ENCODE results near the gene TIAM2.
A peak's percentile ranks its signal among the peaks of the same experiment; 100 is the strongest.

The TIAM2 gene

DNA sequence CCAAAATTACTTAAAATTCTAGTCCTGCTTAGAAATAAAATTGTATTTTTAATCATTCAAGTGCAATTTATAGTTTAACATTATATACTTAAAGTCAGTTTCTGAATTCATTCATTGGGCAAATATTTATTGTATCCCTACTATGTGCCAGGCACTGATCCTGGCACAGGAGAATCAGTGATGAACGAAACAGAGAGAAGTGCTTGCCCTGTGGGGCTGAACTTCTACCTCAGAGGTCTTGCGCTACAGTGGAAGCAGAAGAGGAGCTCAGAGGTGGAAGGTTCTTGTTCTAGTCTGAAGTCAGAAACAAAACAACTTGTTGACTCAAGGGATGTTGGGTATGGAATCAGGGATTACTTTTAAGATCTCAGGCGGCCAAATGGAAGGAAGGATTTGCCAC is 274.6 kb downstream of the TIAM2 start:
- Histone ChIP-seq H3K4me1 (ENCODE audit: control insufficient read depth in 5 of 5, insufficient read depth in 5 of 5, low read length in 5 of 5) (peaks cover 0 to 8% (median 4%) of the 10 kb centered on the region in 5 donors), H3K27ac (ENCODE audit: low read depth, low read length) (no peak overlapping the region), H3K9me3 (ENCODE audit: control insufficient read depth in 5 of 5, low read length in 5 of 5) (no peaks in the 10 kb centered on the region)

GRCh38 chr6:155270561-155271091 is 275.5 kb downstream of the TIAM2 start:
- no peak overlapping the region for H3K4me3 ChIP-seq (ENCODE audit: low read depth in 1 of 5, low read length in 5 of 5)
- peaks cover 0 to 8% (median 4%) of the 10 kb centered on the region in 5 donors for H3K4me1 ChIP-seq (ENCODE audit: control insufficient read depth in 5 of 5, insufficient read depth in 5 of 5, low read length in 5 of 5)

More for the DNA sequence above, 274.6 kb downstream of the TIAM2 start:
- no peak overlapping the region for H3K4me3 ChIP-seq (ENCODE audit: low read depth in 1 of 5, low read length in 5 of 5)
- H3K27me3 ChIP-seq (ENCODE audit: control insufficient read depth in 5 of 5, insufficient read depth in 4 of 5, low read length in 5 of 5) = no peaks in the 10 kb centered on the region
- H3K9ac ChIP-seq (ENCODE audit: low read length in 5 of 5) = no peak overlapping the region
- peaks cover 0 to 10% (median 0%) of the 10 kb centered on the region in 5 donors for H3K36me3 ChIP-seq (ENCODE audit: control insufficient read depth in 5 of 5, insufficient read depth in 5 of 5, low read length in 5 of 5)

GRCh38 chr6:155271145-155271544 is 276.0 kb downstream of the TIAM2 start:
- Histone ChIP-seq H3K9me3 (ENCODE audit: control insufficient read depth in 5 of 5, low read length in 5 of 5) (no peaks in the 10 kb centered on the region), H3K4me1 (ENCODE audit: control insufficient read depth in 5 of 5, insufficient read depth in 5 of 5, low read length in 5 of 5) (peaks cover 0 to 8% (median 4%) of the 10 kb centered on the region in 5 donors), H3K4me3 (ENCODE audit: low read depth in 1 of 5, low read length in 5 of 5) (no peak overlapping the region), H3K27me3 (ENCODE audit: control insufficient read depth in 5 of 5, insufficient read depth in 4 of 5, low read length in 5 of 5) (no peaks in the 10 kb centered on the region), H3K9ac (ENCODE audit: low read length in 5 of 5) (no peak overlapping the region), H3K36me3 (ENCODE audit: control insufficient read depth in 5 of 5, insufficient read depth in 5 of 5, low read length in 5 of 5) (peaks cover 0 to 13% (median 6%) of the 10 kb centered on the region in 5 donors), H3K27ac (ENCODE audit: low read depth, low read length) (no peak overlapping the region)

More at GRCh38 chr6:155270561-155271091, 275.5 kb downstream of the TIAM2 start:
- Histone ChIP-seq H3K36me3 (ENCODE audit: control insufficient read depth in 5 of 5, insufficient read depth in 5 of 5, low read length in 5 of 5) (peaks cover 0 to 10% (median 2%) of the 10 kb centered on the region in 5 donors), H3K27ac (ENCODE audit: low read depth, low read length) (no peak overlapping the region), H3K9ac (ENCODE audit: low read length in 5 of 5) (no peak overlapping the region), H3K27me3 (ENCODE audit: control insufficient read depth in 5 of 5, insufficient read depth in 4 of 5, low read length in 5 of 5) (no peaks in the 10 kb centered on the region), H3K9me3 (ENCODE audit: control insufficient read depth in 5 of 5, low read length in 5 of 5) (no peaks in the 10 kb centered on the region)

- Histone ChIP-seq H3K4me1 (ENCODE audit: control insufficient read depth in 5 of 5, insufficient read depth in 5 of 5, low read length in 5 of 5) (peaks cover 0 to 8% (median 4%) of the 10 kb centered on the region in 5 donors), H3K4me3 (ENCODE audit: low read depth in 1 of 5, low read length in 5 of 5) (no peak overlapping the region), H3K9me3 (ENCODE audit: control insufficient read depth in 5 of 5, low read length in 5 of 5) (no peaks in the 10 kb centered on the region), H3K27ac (ENCODE audit: low read depth, low read length) (no peak overlapping the region), H3K9ac (ENCODE audit: low read length in 5 of 5) (peak overlapping the region in 1 of 5 donors; percentile 13), H3K36me3 (ENCODE audit: control insufficient read depth in 5 of 5, insufficient read depth in 5 of 5, low read length in 5 of 5) (peaks cover 0 to 13% (median 6%) of the 10 kb centered on the region in 5 donors), H3K27me3 (ENCODE audit: control insufficient read depth in 5 of 5, insufficient read depth in 4 of 5, low read length in 5 of 5) (no peaks in the 10 kb centered on the region)
These were observed 277.5 kb downstream of the TIAM2 start for GRCh38 chr6:155272353-155273232.

DNA sequence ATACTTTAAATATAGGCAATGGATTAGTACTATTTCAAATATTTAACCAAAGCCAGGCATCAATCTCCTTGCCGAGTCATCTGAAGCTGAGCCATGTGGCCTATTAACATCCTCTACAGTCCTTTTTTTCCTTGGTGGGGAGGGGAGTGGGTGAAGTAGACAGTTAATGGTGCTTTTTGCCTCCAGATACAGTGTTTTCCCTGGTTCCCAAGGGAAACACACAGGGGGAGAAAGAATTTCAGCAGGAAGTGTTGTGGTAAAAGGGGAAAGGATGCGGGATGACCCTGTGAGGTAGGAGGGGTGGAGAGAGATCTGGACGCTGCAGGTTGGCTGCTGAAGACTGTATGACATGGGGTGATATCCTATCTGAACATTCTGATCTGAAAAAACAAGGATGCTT is 278.3 kb downstream of the TIAM2 start:
- Histone ChIP-seq H3K4me3 (ENCODE audit: low read depth in 1 of 5, low read length in 5 of 5) (no peak overlapping the region), H3K9ac (ENCODE audit: low read length in 5 of 5) (no peak overlapping the region), H3K36me3 (ENCODE audit: control insufficient read depth in 5 of 5, insufficient read depth in 5 of 5, low read length in 5 of 5) (peaks cover 0 to 13% (median 6%) of the 10 kb centered on the region in 5 donors), H3K27me3 (ENCODE audit: control insufficient read depth in 5 of 5, insufficient read depth in 4 of 5, low read length in 5 of 5) (no peaks in the 10 kb centered on the region), H3K27ac (ENCODE audit: low read depth, low read length) (no peak overlapping the region), H3K4me1 (ENCODE audit: control insufficient read depth in 5 of 5, insufficient read depth in 5 of 5, low read length in 5 of 5) (peaks cover 0 to 8% (median 4%) of the 10 kb centered on the region in 5 donors), H3K9me3 (ENCODE audit: control insufficient read depth in 5 of 5, low read length in 5 of 5) (no peaks in the 10 kb centered on the region)

DNA sequence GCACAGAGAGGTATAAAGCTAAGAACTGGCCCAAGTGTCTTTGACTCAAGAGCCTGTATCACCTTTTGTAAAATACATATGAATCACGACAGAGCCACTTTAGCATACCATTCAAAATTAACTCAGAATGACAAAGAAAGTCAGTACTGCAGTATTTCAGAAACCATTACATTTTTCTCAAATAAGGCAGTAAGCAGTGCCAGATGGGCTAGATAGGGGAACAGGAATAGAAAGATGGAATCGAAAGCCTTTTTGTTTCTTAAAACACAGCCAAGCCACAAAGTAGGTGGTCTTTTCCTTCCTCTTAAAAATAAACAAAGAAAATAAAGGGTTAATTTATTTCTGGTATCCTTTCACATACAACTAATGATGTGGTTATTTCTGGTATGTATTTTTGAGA is 279.0 kb downstream of the TIAM2 start:
- Histone ChIP-seq H3K4me3 (ENCODE audit: low read depth in 1 of 5, low read length in 5 of 5) (no peak overlapping the region), H3K27ac (ENCODE audit: low read depth, low read length) (no peak overlapping the region), H3K4me1 (ENCODE audit: control insufficient read depth in 5 of 5, insufficient read depth in 5 of 5, low read length in 5 of 5) (peaks cover 0 to 8% (median 4%) of the 10 kb centered on the region in 5 donors), H3K27me3 (ENCODE audit: control insufficient read depth in 5 of 5, insufficient read depth in 4 of 5, low read length in 5 of 5) (no peaks in the 10 kb centered on the region), H3K9ac (ENCODE audit: low read length in 5 of 5) (no peak overlapping the region), H3K36me3 (ENCODE audit: control insufficient read depth in 5 of 5, insufficient read depth in 5 of 5, low read length in 5 of 5) (peaks cover 0 to 13% (median 6%) of the 10 kb centered on the region in 5 donors), H3K9me3 (ENCODE audit: control insufficient read depth in 5 of 5, low read length in 5 of 5) (no peaks in the 10 kb centered on the region)

GRCh38 chr6:155274533-155274932 is 279.4 kb downstream of the TIAM2 start:
- Histone ChIP-seq H3K9ac (ENCODE audit: low read length in 5 of 5) (no peak overlapping the region), H3K27me3 (ENCODE audit: control insufficient read depth in 5 of 5, insufficient read depth in 4 of 5, low read length in 5 of 5) (no peaks in the 10 kb centered on the region), H3K9me3 (ENCODE audit: control insufficient read depth in 5 of 5, low read length in 5 of 5) (no peaks in the 10 kb centered on the region), H3K36me3 (ENCODE audit: control insufficient read depth in 5 of 5, insufficient read depth in 5 of 5, low read length in 5 of 5) (peaks cover 0 to 13% (median 6%) of the 10 kb centered on the region in 5 donors), H3K27ac (ENCODE audit: low read depth, low read length) (no peak overlapping the region), H3K4me1 (ENCODE audit: control insufficient read depth in 5 of 5, insufficient read depth in 5 of 5, low read length in 5 of 5) (peaks cover 0 to 8% (median 4%) of the 10 kb centered on the region in 5 donors), H3K4me3 (ENCODE audit: low read depth in 1 of 5, low read length in 5 of 5) (no peak overlapping the region)

DNA sequence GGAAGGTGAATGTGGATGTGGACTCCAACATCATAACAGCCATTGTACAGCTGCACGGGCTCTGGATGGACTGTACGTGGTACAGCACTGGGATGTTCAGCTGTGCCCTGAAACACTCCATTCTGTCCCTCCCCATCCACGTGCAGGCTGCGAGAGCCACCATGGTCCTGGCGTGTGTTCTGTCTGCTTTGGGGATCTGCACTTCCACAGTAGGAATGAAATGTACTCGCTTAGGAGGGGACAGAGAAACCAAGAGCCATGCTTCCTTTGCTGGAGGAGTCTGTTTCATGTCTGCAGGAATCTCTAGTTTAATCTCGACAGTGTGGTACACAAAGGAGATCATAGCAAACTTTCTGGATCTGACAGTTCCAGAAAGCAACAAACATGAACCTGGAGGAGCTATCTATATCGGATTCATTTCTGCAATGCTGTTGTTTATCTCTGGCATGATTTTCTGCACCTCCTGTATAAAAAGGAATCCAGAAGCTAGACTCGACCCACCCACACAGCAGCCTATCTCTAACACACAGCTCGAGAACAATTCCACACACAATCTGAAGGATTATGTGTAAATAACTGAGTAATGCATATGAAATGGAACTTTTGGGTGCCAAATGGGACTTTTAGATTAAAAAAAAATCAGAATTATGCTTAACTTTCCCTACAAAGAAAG is 280.8 kb downstream of the TIAM2 start:
- Histone ChIP-seq H3K27ac (ENCODE audit: low read depth, low read length) (no peak overlapping the region), H3K36me3 (ENCODE audit: control insufficient read depth in 5 of 5, insufficient read depth in 5 of 5, low read length in 5 of 5) (peaks cover 0 to 16% (median 6%) of the 10 kb centered on the region in 5 donors), H3K9ac (ENCODE audit: low read length in 5 of 5) (no peak overlapping the region), H3K4me1 (ENCODE audit: control insufficient read depth in 5 of 5, insufficient read depth in 5 of 5, low read length in 5 of 5) (peaks cover 0 to 8% (median 4%) of the 10 kb centered on the region in 5 donors), H3K9me3 (ENCODE audit: control insufficient read depth in 5 of 5, low read length in 5 of 5) (no peaks in the 10 kb centered on the region), H3K27me3 (ENCODE audit: control insufficient read depth in 5 of 5, insufficient read depth in 4 of 5, low read length in 5 of 5) (no peaks in the 10 kb centered on the region), H3K4me3 (ENCODE audit: low read depth in 1 of 5, low read length in 5 of 5) (no peak overlapping the region)

DNA sequence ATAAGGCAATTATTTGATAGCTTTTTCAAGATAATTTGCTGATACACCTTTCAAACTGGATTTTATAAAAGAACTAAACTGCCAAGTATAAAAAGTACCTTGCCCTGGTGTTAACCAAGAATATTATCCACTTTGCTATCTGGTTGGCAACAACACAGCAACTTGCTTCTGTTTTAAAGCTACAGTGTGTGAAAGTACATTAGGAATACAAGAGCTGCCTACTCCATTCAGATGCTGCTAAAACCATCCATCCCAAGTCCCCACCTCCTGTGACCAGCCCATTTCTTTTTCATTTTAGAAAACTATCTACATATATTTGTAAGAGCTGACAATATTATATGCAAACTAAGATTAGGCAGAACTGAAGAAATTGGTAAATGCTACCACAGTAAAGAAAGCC is 281.5 kb downstream of the TIAM2 start:
- Histone ChIP-seq H3K36me3 (ENCODE audit: control insufficient read depth in 5 of 5, insufficient read depth in 5 of 5, low read length in 5 of 5) (peaks cover 0 to 16% (median 6%) of the 10 kb centered on the region in 5 donors), H3K27ac (ENCODE audit: low read depth, low read length) (no peak overlapping the region), H3K4me1 (ENCODE audit: control insufficient read depth in 5 of 5, insufficient read depth in 5 of 5, low read length in 5 of 5) (peaks cover 0 to 8% (median 4%) of the 10 kb centered on the region in 5 donors), H3K4me3 (ENCODE audit: low read depth in 1 of 5, low read length in 5 of 5) (no peak overlapping the region), H3K9me3 (ENCODE audit: control insufficient read depth in 5 of 5, low read length in 5 of 5) (no peaks in the 10 kb centered on the region), H3K9ac (ENCODE audit: low read length in 5 of 5) (no peak overlapping the region), H3K27me3 (ENCODE audit: control insufficient read depth in 5 of 5, insufficient read depth in 4 of 5, low read length in 5 of 5) (no peaks in the 10 kb centered on the region)

All from subcutaneous abdominal adipose tissue (tissue), 5 donors.